Prostate gland (tissue), 2 donors: ENCODE measurements around the gene TBC1D5.

Experiments used
- POLR2AphosphoS5 ChIP-seq: sonication (generic); formaldehyde crosslinking; IDR thresholded peaks from one replicate; pipeline ENCODE4 v1.6.1; 2017; ENCODE audit warnings: antibody characterized with exemption
- TF ChIP-seq, protein P1 (sequence below), 4 experiments: fragments of 200-600 bp in 2 of 4; fragments of 450-650 bp in 2 of 4; sonication (generic) in 2 of 4; IDR thresholded peaks; 1 replicate in 3 of 4; 2 replicates in 1 of 4; pipeline ENCODE4 v1.5.1; 2016 to 2019; ENCODE audit warnings: antibody characterized with exemption in 4 of 4, mild to moderate bottlenecking in 2 of 4, moderate library complexity in 2 of 4

DNA sequence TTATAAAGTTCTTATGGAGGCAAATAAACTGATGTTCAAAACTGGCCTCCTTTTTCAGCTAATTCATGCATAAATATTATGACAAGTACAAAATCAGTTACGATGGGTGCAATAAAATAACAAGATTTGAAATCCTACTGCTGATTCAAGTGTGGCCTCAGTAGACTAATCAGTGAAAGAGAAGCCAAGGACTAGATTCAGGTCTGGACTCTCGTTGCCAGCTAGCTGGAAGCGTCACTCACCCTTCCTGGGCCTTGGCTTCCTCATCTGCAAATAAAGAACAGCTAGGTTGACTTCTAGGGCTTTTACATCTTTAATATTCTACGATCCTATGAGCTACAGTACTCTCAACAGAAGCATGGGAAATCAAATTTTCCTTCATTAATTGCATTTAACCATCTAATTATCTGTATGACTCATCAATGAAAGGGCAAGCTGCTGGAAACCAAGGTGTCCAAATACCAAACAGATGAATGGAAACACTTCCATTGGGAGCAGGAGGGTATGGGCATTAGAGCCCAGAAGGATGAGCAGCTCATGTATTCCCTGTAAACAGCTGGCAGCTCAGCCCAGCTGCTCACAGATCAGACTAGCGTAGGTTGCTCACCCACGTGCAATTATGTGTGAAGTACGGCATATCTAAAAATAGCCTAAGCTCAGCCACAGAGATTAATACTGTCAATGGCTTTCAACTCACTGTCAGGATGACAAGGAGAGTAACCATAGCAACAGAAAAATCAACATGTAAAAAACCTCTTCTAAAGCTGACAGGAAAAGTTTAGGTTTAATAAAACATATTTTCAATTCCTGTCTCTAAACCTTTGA, 562.8 kb downstream of the TBC1D5 start:
- TF ChIP-seq, protein P1, sequence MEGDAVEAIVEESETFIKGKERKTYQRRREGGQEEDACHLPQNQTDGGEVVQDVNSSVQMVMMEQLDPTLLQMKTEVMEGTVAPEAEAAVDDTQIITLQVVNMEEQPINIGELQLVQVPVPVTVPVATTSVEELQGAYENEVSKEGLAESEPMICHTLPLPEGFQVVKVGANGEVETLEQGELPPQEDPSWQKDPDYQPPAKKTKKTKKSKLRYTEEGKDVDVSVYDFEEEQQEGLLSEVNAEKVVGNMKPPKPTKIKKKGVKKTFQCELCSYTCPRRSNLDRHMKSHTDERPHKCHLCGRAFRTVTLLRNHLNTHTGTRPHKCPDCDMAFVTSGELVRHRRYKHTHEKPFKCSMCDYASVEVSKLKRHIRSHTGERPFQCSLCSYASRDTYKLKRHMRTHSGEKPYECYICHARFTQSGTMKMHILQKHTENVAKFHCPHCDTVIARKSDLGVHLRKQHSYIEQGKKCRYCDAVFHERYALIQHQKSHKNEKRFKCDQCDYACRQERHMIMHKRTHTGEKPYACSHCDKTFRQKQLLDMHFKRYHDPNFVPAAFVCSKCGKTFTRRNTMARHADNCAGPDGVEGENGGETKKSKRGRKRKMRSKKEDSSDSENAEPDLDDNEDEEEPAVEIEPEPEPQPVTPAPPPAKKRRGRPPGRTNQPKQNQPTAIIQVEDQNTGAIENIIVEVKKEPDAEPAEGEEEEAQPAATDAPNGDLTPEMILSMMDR (IDR thresholded peaks at IDR 0.05) = no peak
- no peak for TF ChIP-seq POLR2AphosphoS5
